Measurements from ENCODE around the gene BMPR1A. TPM values are rescaled to one million over a fixed set of nuclear protein-coding genes. Genes with fewer than 3 reads are reported as not detected.
A peak's percentile ranks its signal among the peaks of the same experiment; 100 is the strongest.

BMPR1A gene
- polyA plus RNA-seq, 3 donors, result 0.25 to 0.67 (median 0.61) TPM

DNA sequence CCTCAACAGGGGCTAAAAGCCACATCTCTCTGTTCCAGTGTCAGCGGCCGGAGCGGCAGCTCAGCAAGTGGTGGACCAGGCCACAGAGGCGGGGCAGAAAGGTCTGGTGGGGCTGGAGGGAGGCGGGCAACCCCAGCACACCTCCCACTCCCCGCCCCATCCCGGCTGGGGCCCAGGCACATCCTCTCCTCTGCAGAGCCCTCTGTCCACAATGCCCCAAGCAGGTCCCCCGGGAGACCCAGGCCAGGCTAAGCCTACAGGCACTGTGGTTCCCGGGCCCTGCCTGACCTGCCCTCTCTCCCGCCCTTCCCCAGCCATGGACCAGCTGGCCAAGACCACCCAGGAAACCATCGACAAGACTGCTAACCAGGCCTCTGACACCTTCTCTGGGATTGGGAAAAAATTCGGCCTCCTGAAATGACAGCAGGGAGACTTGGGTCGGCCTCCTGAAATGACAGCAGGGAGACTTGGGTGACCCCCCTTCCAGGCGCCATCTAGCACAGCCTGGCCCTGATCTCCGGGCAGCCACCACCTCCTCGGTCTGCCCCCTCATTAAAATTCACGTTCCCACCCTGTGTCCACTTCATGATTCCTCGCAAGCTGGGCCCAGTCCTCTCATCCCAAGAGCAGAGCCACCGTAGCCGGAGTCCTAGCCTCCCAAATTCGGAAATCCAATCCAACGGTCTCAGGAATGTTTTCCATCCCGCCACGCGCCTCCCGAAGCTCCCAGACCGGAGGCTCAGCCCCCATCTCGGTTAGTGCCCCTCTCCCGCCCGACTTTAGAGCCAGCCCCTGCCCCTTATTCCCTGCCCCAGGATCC, 214.0 kb downstream of the BMPR1A start:
- Mint-ChIP-seq H3K4me1 (peaks cover 39% of the 10 kb centered on the region), H3K27ac (peak overlapping the region; percentile 82 to 96 (median 93)), H3K4me3 (peak overlapping the region; percentile 81 to 96), H3K36me3 (peaks cover 0 to 4% of the 10 kb centered on the region in 2 donors), H3K27me3 (ENCODE audit: low read depth in 3 of 3) (peaks cover 52 to 75% (median 64%) of the 10 kb centered on the region in 3 donors), H3K9me3 (peaks cover 0 to 7% (median 2%) of the 10 kb centered on the region in 7 donors)
- Histone ChIP-seq H3K4me2 (replicated peaks; ENCODE audit: extremely low read depth, low read length, poor library complexity, severe bottlenecking) (peak overlapping the region; percentile 73), H3K4me3 (replicated peaks in 1 of 3; ENCODE audit: low read depth in 2 of 3, low read length in 3 of 3) (peak overlapping the region; percentile 29 to 77 (median 74)), H4K20me1 (ENCODE audit: insufficient read depth, low read length) (no peaks in the 10 kb centered on the region), H3K27me3 (ENCODE audit: control insufficient read depth in 2 of 2, insufficient read depth in 2 of 2, low read length in 2 of 2) (peaks cover 19 to 49% of the 10 kb centered on the region in 2 donors), H3K36me3 (replicated peaks in 1 of 2; ENCODE audit: control insufficient read depth in 1 of 2, insufficient read depth in 2 of 2, low read length in 2 of 2) (no peaks in the 10 kb centered on the region), H3K9ac (ENCODE audit: insufficient read depth, low read length, poor library complexity, severe bottlenecking) (peak overlapping the region; percentile 96), H3K27ac (ENCODE audit: low read depth in 1 of 2, low read length in 2 of 2) (peak overlapping the region; percentile 67 to 94), H3K9me3 (replicated peaks in 1 of 2; ENCODE audit: control insufficient read depth in 1 of 2, insufficient read depth in 1 of 2, low read length in 2 of 2) (no peaks in the 10 kb centered on the region), H3K79me2 (ENCODE audit: insufficient read depth, low read length) (no peaks in the 10 kb centered on the region), H3K4me1 (ENCODE audit: control insufficient read depth in 1 of 2, insufficient read depth in 2 of 2, low read length in 2 of 2) (peaks cover 40 to 50% of the 10 kb centered on the region in 2 donors), H2AFZ (ENCODE audit: insufficient read depth, low read depth, low read length, poor library complexity, severe bottlenecking) (peak overlapping the region; percentile 82)
- intact Hi-C loops (cut with micrococcal nuclease), result loop anchor here (5.0 to 10.0 kb wide), 2 partner anchors 122 to 124 kb away; partner anchors contain the start of genes GLUD1 (in 2 of the 2) and SHLD2 (in 1 of the 2)
- 31% methylated on average over 26 of the region's 30 CpGs for WGBS (ENCODE audit: insufficient coverage)
- no peak for DNase-seq
- TF ChIP-seq, protein P1, sequence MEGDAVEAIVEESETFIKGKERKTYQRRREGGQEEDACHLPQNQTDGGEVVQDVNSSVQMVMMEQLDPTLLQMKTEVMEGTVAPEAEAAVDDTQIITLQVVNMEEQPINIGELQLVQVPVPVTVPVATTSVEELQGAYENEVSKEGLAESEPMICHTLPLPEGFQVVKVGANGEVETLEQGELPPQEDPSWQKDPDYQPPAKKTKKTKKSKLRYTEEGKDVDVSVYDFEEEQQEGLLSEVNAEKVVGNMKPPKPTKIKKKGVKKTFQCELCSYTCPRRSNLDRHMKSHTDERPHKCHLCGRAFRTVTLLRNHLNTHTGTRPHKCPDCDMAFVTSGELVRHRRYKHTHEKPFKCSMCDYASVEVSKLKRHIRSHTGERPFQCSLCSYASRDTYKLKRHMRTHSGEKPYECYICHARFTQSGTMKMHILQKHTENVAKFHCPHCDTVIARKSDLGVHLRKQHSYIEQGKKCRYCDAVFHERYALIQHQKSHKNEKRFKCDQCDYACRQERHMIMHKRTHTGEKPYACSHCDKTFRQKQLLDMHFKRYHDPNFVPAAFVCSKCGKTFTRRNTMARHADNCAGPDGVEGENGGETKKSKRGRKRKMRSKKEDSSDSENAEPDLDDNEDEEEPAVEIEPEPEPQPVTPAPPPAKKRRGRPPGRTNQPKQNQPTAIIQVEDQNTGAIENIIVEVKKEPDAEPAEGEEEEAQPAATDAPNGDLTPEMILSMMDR (IDR thresholded peaks at IDR 0.05), result no peak

DNA sequence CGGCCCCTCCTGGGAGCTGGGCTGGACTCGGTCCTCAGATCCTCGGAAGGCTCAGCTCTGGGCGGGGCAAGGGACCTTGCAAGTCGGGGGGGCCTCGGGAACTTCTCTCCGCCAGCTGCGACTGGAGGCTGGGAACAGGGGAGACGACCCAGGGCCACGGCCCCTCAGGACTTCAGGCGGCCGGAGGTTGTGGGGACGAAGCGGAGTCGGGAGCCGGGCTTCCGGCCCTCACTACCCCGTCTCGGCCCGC, 214.5 kb downstream of the BMPR1A start:
- H3K36me3 ChIP-seq (replicated peaks in 1 of 2; ENCODE audit: control insufficient read depth in 1 of 2, insufficient read depth in 2 of 2, low read length in 2 of 2), result no peaks in the 10 kb centered on the region
- H3K4me1 ChIP-seq (ENCODE audit: control insufficient read depth in 1 of 2, insufficient read depth in 2 of 2, low read length in 2 of 2), result peaks cover 38 to 47% of the 10 kb centered on the region in 2 donors
- peaks cover 19 to 49% of the 10 kb centered on the region in 2 donors for H3K27me3 ChIP-seq (ENCODE audit: control insufficient read depth in 2 of 2, insufficient read depth in 2 of 2, low read length in 2 of 2)
- H3K79me2 ChIP-seq (ENCODE audit: insufficient read depth, low read length), result no peaks in the 10 kb centered on the region
- Mint-ChIP-seq H3K27me3 (ENCODE audit: low read depth in 3 of 3) (peaks cover 48 to 70% (median 59%) of the 10 kb centered on the region in 3 donors), H3K27ac (peak overlapping the region; percentile 82 to 96 (median 93)), H3K36me3 (peaks cover 0 to 4% of the 10 kb centered on the region in 2 donors), H3K9me3 (peaks cover 0 to 7% (median 2%) of the 10 kb centered on the region in 7 donors), H3K4me1 (peaks cover 33% of the 10 kb centered on the region), H3K4me3 (peak overlapping the region; percentile 81 to 96)
- no peaks in the 10 kb centered on the region for H3K9me3 ChIP-seq (replicated peaks in 1 of 2; ENCODE audit: control insufficient read depth in 1 of 2, insufficient read depth in 1 of 2, low read length in 2 of 2)
- no peaks in the 10 kb centered on the region for H4K20me1 ChIP-seq (ENCODE audit: insufficient read depth, low read length)
- TF ChIP-seq, protein P1 (IDR thresholded peaks at IDR 0.05), result no peak
- peak overlapping the region; percentile 67 to 94 for H3K27ac ChIP-seq (ENCODE audit: low read depth in 1 of 2, low read length in 2 of 2)
- H3K4me3 ChIP-seq (replicated peaks in 1 of 3; ENCODE audit: low read depth in 2 of 3, low read length in 3 of 3), result peak overlapping the region; percentile 29 to 77 (median 74)
- no peak for DNase-seq
- intact Hi-C loops (cut with micrococcal nuclease), result loop anchor here (5.0 to 10.0 kb wide), 2 partner anchors 121 to 124 kb away; partner anchors contain the start of genes GLUD1 (in 2 of the 2) and SHLD2 (in 1 of the 2)
- peak overlapping the region; percentile 96 for H3K9ac ChIP-seq (ENCODE audit: insufficient read depth, low read length, poor library complexity, severe bottlenecking)
- H3K4me2 ChIP-seq (replicated peaks; ENCODE audit: extremely low read depth, low read length, poor library complexity, severe bottlenecking), result peak overlapping the region; percentile 73
- 2% methylated on average over 17 of the region's 20 CpGs for WGBS (ENCODE audit: insufficient coverage)
- peak overlapping the region; percentile 82 for H2AFZ ChIP-seq (ENCODE audit: insufficient read depth, low read depth, low read length, poor library complexity, severe bottlenecking)

Measured in CD14-positive monocyte (primary cell).